A549 (cell line): ENCODE measurements around the gene ELP2.

Experiments
- CEBPB ChIP-seq, 2 experiments: fragments of >200 bp in 1 of 2; sonication (Bioruptor Twin) in 1 of 2; formaldehyde crosslinking in 1 of 2; IDR thresholded peaks; 2 replicates each; pipeline ENCODE4 v1.6.1; 2012 to 2016
- CHD2 ChIP-seq: fragments of 150-350 bp; IDR thresholded peaks from 2 replicates; pipeline ENCODE4 v1.6.1; 2014; ENCODE audit warnings: low read length; ENCODE audit not compliant: partially characterized antibody
- CTCF ChIP-seq: fragments of >200 bp; sonication (Bioruptor Twin); formaldehyde crosslinking; IDR thresholded peaks from 3 replicates; pipeline ENCODE4 v1.5.1; 2016
- HMGXB4 ChIP-seq: fragments of 250-450 bp; sonication (Bioruptor Pico); IDR thresholded peaks from 2 replicates; pipeline ENCODE4 v1.5.0; 2021; ENCODE audit warnings: mild to moderate bottlenecking, moderate library complexity, borderline replicate concordance
- HOXA7 ChIP-seq: fragments of 250-450 bp; sonication (Bioruptor Pico); IDR thresholded peaks from 2 replicates; pipeline ENCODE4 v1.5.0; 2020; ENCODE audit warnings: mild to moderate bottlenecking, moderate library complexity
- KDM1A ChIP-seq: fragments of 200-600 bp; sonication (generic); IDR thresholded peaks from 2 replicates; pipeline ENCODE4 v1.6.1; 2016; ENCODE audit warnings: low read depth, mild to moderate bottlenecking
- NPAS2 ChIP-seq: fragments of 250-450 bp; sonication (Bioruptor Pico); IDR thresholded peaks from 2 replicates; pipeline ENCODE4 v1.8.0; 2022; ENCODE audit warnings: mild to moderate bottlenecking, moderate library complexity, borderline replicate concordance
- PHF8 ChIP-seq: fragments of 200-600 bp; sonication (generic); IDR thresholded peaks from 2 replicates; pipeline ENCODE4 v1.6.1; 2016; ENCODE audit warnings: low read depth, mild to moderate bottlenecking, antibody characterized with exemption, moderate library complexity, borderline replicate concordance
- POLR2A ChIP-seq: IDR thresholded peaks from 2 replicates; pipeline ENCODE4 v1.6.1; 2012; ENCODE audit warnings: mild to moderate bottlenecking, low read length
- POLR2AphosphoS2 ChIP-seq: conservative IDR thresholded peaks from 2 replicates; pipeline ENCODE4 v1.6.1; 2012; ENCODE audit warnings: low read length, improper control_type of control experiment, inconsistent platforms
- ZSCAN20 ChIP-seq: fragments of 250-450 bp; sonication (Bioruptor Pico); IDR thresholded peaks from 2 replicates; pipeline ENCODE4 v1.8.0; 2022; ENCODE audit warnings: mild to moderate bottlenecking, moderate library complexity
- TF ChIP-seq, protein P1 (sequence below): fragments of >200 bp; sonication (Bioruptor Twin); formaldehyde crosslinking; IDR thresholded peaks from 2 replicates; pipeline ENCODE4 v1.6.1; 2016
- TF ChIP-seq, protein P2 (sequence below): fragments of 200-600 bp; sonication (generic); IDR thresholded peaks from 2 replicates; pipeline ENCODE4 v1.6.1; 2016; ENCODE audit warnings: antibody characterized with exemption, mild to moderate bottlenecking, moderate library complexity
- TF ChIP-seq, protein P3 (sequence below): IDR thresholded peaks from 2 replicates; pipeline ENCODE4 v1.6.1; 2012

DNA sequence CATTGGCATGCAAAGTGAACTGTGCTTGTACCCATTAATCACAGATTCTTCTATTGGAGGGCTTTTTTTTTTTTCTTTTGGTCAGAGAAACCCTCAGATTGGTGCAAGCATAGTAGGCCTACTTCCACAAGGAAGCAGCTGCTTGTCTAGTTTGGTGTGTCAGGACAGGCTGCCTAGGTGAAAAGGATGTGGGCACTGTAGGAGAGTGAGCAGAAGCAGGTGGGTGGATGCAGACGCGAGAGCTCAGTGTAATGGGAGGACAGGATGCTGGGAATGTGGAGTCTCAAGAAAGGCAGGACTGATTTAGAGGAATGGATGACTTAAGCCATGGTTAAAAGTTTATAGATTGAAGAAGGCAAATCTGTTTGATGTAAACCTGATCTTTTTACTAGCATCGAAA lies 3.1 kb downstream of the ELP2 start:
- TF ChIP-seq HOXA7 (no peak), CEBPB (IDR thresholded peaks at IDR 0.05) (no peak), POLR2AphosphoS2 (no peak), CTCF (no peak), CHD2 (no peak), PHF8 (no peak), HMGXB4 (CRISPR knock-in tag) (no peak), NPAS2 (no peak), KDM1A (no peak), ZSCAN20 (CRISPR knock-in tag) (no peak), POLR2A (no peak)
- TF ChIP-seq, protein P1, sequence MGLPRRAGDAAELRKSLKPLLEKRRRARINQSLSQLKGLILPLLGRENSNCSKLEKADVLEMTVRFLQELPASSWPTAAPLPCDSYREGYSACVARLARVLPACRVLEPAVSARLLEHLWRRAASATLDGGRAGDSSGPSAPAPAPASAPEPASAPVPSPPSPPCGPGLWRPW = no peak
- TF ChIP-seq, protein P2, sequence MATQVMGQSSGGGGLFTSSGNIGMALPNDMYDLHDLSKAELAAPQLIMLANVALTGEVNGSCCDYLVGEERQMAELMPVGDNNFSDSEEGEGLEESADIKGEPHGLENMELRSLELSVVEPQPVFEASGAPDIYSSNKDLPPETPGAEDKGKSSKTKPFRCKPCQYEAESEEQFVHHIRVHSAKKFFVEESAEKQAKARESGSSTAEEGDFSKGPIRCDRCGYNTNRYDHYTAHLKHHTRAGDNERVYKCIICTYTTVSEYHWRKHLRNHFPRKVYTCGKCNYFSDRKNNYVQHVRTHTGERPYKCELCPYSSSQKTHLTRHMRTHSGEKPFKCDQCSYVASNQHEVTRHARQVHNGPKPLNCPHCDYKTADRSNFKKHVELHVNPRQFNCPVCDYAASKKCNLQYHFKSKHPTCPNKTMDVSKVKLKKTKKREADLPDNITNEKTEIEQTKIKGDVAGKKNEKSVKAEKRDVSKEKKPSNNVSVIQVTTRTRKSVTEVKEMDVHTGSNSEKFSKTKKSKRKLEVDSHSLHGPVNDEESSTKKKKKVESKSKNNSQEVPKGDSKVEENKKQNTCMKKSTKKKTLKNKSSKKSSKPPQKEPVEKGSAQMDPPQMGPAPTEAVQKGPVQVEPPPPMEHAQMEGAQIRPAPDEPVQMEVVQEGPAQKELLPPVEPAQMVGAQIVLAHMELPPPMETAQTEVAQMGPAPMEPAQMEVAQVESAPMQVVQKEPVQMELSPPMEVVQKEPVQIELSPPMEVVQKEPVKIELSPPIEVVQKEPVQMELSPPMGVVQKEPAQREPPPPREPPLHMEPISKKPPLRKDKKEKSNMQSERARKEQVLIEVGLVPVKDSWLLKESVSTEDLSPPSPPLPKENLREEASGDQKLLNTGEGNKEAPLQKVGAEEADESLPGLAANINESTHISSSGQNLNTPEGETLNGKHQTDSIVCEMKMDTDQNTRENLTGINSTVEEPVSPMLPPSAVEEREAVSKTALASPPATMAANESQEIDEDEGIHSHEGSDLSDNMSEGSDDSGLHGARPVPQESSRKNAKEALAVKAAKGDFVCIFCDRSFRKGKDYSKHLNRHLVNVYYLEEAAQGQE = no peak
- TF ChIP-seq, protein P3, sequence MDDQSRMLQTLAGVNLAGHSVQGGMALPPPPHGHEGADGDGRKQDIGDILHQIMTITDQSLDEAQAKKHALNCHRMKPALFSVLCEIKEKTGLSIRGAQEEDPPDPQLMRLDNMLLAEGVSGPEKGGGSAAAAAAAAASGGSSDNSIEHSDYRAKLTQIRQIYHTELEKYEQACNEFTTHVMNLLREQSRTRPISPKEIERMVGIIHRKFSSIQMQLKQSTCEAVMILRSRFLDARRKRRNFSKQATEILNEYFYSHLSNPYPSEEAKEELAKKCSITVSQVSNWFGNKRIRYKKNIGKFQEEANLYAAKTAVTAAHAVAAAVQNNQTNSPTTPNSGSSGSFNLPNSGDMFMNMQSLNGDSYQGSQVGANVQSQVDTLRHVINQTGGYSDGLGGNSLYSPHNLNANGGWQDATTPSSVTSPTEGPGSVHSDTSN = no peak
